Fibroblast of upper back skin (primary cell): ENCODE data around the gene MDP1.

ENCODE experiments used
- DNase-seq: peaks from one replicate; pipeline ENCODE4 v3.0.0-alpha.2; 2013

MDP1 gene

DNA sequence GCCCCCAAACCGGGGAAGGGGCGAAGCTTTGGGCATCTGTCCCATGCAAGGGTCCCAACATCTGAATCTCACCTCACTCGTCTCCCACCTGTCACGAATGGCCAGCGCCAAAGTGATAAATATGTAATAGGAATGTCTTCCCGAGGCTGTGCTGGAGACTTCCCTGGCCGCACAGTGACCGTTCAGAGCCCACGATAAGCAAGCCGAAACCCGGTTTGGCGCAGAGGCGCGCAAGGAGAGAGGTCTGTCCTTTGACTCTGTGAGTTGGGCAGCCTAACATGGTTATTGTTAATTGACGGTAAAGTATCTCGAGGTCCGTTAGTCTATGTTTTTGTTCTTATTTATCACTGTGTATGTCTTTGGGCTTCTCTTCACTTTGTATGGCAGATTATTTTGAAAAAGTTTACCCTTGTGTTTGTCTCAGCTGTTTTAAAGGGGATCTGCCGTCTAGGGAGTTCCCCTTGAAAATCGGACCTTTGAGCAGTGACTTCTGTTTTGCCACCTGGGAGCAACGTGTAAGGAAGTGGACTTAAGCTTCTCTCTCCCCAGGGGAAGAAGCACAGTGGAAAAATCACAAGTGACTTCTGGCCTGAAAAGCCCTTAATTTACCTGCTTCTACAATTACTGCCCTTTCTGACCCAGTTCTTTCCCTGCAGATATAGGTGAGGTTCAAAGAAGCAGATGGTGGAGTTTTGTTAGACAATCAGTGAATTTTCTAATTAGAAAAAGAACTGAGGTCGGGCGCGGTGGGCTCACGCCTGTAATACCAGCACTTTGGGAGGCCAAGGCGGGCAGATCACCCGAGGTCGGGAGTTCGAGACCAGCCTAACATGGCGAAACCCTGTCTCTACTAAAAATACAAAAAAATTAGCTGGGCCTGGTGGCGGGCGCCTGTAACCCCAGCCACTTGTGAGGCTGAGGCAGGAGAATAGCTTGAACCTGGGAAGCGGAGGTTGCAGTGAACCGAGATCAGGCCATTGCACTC is 19.5 kb downstream of the MDP1 start:
- DNase-seq: peak; percentile 13

DNA sequence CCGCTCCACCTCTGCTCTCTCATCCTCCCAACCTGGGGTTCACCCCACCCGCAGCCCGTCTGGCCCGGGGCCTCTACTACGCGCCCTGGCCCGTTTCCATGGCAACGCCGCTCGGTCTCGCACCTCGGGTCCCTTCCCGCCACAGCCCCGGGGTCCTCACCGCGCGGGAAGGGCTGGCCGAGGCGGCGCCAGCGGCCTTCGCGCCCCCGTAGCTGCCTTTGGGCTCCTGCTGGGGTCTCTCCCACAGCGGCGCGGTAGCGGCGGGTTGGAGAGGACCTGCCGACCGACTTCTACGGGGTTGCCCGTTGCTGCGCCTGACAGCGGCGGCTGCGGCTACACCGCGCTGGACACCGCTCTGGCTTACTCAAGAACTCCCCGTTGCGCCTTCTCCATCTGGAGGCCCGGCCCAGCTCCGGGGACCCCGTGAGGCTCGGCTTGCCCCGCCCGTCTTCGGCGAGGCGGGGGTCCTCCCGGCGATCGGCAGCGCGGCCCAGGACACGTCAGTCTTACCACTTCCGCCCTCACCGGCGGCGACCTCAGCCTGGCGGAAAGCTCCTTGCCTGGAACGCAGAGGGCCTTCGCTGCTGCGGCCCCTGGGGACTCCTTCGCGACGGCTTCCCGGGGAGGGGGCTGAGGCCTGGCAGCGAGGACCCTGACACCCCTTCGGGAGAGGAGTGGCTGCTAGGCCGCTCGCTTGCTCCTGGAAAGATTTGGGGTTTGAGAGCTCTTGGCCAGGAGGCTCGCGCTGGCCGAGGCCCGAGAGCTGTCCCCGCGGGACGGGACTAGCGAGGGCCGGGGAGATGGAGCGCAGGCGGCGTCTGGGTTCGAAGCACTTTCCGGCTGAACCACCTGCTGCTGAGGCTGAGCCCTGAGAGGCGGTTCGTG is 20.4 kb downstream of the MDP1 start, which contains the start of gene TM9SF1:
Gene TM9SF1, minus strand, starts transcription at position 256 of the 885 bp plus-strand sequence. CDS start 422 bp downstream, outside the sequence.
- peak; percentile 84 for DNase-seq

DNA sequence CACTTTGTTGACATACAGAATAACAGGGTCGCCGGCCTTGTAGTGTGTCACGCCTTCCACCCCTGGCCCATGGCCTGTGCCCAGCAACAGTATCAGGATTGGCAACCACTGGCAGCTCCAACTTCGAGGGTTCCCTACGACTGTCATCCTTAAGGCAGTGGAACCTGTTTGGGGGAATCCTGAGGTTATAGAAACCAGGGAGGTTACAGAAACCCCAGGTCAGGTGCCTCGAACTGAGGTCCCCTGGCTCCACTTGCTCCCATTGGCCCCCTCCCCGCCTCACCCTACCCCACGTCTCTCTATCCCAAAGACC is 21.0 kb downstream of the MDP1 start:
- no peak for DNase-seq

DNA sequence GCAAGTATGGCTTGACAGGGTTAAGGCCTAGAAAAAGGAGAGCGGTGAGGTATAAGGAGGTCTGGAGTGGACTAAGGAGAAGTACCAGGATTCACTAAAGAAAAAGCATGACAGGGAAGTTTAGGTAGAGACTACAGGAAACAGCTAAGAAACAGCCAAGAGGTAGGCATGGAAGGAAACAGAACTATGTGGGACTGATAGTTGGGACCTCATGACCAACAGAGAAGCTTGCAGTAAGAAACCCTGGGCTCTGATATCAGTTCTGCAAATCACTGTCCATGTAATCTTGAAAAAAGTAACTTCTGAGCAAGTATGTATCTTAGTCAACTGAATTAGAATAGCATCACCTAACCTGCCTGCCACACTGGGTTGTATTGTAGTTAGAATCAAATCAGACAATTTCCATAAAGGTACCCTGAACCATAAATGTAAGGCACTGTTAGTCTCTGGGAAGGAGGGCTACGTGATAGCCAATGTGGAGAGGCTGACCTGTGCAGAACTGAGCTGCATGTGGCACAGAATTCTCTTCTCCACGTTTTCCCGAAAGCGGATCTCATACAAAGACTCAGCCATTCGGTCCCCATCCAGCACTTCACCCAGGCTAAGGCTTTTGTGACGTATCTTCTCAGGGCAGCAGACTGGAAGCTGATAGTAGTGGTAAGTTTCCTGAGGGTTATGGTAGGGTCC is 21.5 kb downstream of the MDP1 start:
- DNase-seq: no peak

DNA sequence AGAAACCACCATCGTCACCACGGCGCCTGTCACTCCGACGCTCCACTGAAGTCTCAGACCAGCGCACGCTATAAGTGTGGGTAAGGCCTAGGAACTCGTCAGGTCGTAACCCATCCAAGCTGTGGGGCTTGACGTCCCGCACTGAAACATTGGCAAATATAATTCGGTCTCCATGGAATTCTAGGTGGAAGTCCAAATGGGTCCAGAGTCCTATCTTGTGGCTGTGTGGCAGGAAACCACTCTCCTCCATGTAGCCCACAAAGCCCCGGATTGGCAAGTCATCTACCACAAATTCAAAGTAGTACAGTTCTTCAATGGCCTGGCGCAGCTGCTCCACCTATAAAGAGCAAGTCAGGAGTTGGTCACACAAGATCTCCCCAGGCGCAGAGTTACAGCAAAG is 22.9 kb downstream of the MDP1 start:
- no peak for DNase-seq

DNA sequence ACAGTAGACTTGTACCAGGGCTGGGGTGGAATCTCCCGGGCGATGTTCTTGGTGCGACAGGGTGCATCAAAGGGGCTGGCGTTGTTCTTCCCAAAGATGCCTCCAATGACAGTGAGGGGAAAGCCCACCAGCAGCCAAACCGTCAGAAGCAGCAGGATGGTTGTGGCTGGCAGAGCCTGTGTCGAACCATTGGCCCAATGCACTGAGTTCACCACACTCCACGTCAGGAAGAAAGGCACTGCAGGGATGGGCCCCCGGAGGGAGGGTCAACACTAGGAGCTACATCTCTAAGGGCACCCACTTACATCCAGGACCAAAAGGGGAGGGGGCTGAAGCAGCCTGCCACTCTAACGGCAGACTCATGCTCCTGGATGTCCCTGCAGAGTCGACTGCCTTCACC is 25.4 kb downstream of the MDP1 start:
- no peak for DNase-seq

DNA sequence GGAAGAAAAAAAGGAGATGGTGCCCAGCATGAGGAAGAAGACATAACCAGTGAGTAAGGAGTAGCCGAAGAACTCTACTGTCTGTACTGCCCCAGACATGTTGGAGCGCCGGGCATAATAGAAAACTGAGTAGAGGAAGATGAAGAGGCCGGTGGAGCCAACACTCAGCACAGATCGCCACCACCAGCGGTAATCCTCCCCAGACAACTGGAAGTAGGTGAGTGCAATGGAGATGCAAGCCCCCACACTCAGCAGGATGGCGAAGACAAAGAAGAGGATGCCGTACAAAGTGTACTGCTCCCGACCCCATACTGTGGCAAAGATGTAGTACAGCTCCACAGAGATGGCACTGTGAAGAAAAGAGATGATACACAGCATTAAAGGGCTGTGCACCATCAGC is 26.4 kb downstream of the MDP1 start:
- no peak for DNase-seq

DNA sequence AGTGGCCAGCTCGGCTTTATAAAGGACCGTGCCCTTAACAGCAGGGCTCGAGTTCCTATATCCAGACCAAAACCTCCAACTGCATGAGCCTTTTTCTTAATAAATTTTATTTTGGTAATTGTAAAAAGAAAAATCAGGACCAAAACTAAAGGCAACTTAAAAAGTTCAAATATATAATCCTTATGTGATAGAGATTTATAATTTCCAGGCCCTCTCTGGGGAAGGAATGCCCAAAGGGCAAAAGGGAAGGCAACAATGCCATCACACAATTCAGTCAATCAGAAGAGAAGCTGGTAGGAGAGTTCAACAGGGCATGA is 26.8 kb downstream of the MDP1 start:
- no peak for DNase-seq

DNA sequence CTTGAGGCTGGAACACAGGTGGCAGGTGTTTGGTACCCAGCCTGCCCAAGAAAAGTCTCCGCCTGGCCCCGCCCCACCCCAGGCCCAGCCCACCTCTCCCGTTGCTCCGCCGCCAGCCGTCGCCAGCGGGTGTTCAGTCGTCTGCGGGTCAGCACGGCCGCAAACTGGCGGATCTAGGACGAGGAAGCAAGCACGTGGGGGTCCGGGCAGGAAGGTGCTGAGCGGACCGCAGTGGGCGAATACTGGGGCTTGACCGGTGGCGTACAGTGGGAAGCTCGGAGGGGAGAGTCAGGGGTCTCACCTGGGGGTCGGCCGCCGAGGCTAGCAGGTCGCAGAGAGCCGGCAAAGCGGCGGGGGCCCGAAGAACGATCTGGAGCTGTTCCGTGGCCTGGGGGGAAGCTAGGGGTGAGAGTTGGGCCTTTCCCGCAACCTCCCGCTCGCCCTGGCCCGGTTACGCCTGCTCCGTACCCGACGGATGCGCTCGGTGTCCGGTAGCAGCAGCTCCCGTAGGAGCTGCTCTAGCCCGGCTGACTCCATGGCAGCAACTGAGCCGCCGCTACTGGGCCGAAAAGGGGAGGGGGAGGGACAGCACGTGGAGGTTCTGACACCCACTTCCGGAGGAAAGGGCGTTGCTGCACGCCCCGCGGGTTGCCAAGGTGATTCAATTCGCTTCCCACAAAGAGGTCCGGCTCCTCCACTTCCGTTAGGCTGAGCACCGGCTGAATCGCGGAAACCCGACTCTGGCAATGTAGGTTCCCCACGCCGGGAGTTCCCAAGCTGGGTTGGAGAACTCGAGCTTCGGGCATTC is 27.4 kb downstream of the MDP1 start, which contains the start of gene IPO4:
Gene IPO4, minus strand, starts transcription at position 566 of the 808 bp plus-strand sequence. Its CDS starts 29 bp downstream, at position 537.
- peak; percentile 97 for DNase-seq

DNA sequence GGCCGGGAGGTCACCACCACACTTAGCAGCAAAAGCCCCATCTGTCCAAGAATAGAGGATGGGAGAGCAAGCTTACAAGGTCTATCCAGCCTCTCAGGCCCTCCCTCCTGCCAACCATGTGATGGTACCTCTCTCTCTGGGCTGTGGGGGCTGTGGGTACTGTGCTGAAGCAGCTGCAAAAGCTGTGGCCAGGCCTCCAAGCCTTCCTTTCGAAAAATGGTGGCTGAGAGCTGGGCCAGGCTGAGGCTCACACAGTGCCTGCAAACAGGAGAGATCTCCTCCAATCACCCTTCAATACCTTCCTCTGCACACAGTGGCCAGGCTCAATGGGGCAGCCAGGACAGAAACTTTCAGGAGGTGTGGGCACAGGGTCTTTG is 28.3 kb downstream of the MDP1 start:
- DNase-seq: no peak

DNA sequence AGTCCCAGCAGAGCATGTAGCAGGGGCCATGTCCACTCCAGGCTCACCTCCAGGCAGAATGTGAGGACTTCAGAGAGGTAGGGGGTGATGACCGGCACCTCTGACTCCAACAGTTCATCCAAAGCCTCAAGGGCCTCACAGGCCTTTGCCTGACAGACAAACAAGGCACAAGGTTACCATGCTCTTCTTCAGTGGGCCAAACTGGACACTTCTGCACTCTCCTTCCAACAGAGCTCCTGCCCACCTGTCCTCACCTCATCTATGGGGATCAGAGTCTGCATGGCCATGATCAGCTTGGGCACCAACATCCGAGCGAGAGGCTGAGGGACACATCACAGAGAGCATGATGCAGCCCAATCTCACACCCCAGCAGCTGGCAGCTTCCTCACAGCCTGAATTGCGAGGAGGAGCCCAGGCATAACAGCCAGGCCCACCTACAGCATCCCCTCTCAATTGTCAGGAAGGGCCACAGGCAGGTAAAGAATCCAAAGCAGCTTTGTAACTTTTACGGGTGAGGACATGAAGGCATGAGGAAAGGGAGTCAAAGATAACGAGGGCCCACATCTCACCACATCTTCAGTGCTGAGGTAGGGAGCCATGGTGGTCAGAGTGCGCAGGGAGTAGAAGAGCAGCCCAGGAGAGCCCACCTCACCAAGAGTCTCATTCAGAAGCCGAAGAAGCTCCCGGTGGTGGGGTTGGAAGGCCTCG is 28.9 kb downstream of the MDP1 start:
- no peak for DNase-seq

DNA sequence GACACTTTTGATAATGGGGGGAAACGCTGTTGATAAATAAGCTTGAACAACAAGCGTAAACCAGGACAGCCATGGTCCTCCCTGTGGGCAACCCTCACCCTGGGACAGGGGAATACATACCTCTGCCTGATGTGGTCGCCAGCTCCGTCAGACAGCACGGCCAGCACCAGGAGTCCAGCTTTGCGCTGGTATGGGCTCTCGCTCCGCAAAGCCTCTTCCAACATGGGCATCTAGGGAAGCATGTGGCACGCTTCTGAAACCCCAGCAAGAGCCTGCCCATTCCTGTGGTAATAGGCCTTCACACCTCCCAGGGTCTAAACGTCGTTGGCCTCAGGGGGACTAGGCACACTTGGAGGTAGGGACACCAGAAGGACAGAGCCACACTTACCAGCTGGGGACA is 30.1 kb downstream of the MDP1 start:
- no peak for DNase-seq

DNA sequence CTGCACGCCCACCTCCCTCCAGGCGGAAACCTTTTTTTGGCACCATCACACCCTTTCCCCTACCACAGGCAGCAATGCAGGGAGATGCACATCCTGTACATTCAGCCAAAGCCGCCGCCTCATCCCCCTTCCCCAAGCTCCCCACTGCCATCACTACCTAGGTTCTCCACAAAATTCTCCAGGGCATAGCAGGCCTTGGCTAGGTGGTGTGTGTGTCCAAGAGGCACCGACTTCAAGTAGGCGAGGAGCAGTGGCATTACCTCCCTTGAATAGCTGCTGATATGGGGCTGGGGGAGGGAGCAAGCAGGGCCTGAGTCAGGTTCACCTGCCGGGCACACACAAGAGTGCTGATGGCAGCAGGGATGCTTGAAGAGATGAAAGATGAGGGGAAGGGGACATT is 30.8 kb downstream of the MDP1 start:
- DNase-seq: no peak

DNA sequence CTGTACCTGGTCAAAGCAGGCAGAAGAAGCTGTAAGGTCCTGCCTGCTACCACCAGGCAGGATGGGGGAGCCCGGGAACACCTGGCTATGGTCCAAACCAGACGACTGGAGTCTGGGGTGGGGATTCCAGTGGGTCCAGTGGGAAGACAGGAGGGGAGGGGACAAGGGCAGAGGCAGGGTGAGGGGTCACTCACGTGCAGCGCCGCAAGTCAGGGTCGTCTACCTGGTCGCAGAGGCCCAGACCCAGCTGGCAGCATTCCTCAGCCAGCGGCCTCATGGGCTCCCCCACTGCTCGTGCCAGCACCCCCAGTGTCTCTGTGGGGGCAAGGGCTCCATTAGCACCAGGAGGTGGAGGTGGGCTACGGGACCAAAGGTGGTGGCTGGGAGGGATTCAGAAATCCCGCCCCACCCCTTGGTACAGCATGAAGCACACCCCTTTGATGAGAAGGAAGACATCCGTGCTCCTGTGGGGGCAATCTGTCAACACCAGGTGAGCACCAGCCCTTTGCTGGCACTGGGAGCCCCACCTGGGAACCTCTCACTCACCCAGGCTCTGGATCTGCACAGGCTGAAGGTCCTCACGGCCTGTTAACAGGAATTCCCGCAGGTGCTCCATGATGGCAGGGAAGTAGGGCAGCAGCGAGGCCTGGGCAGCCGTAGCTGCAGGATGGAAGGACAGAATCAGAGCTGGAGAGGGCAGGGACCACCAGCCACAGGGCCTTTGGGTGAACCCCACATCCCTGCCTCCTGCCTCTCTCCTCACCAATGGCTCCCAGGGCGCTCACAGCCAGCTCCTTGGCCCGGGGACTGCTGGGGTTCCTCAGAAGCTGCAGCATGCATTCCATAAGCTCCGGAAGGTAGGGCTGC is 31.5 kb downstream of the MDP1 start:
- no peak for DNase-seq

DNA sequence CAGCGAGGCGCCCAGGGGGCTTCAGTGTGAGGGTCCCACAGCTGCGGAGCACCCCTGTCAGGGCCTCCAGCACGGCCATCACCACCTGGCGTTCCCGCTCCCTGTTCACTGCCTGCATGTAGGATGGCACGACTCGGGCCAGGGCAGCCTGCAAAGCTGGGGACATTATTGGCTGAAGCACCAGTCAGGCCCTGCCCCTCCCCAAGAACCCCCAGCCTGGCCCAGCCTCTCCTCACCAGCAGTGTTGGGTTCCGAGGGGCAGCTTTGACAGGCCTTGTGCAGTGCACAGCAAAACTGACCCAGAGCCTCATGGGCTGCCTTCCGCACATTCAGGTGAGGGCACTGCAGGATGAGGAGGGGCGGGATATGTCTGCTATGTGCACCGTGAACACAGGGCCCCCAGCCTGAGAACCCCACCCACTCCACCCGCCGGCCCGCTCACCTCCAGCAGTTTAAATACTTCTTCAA is 32.8 kb downstream of the MDP1 start:
- no peak for DNase-seq

DNA sequence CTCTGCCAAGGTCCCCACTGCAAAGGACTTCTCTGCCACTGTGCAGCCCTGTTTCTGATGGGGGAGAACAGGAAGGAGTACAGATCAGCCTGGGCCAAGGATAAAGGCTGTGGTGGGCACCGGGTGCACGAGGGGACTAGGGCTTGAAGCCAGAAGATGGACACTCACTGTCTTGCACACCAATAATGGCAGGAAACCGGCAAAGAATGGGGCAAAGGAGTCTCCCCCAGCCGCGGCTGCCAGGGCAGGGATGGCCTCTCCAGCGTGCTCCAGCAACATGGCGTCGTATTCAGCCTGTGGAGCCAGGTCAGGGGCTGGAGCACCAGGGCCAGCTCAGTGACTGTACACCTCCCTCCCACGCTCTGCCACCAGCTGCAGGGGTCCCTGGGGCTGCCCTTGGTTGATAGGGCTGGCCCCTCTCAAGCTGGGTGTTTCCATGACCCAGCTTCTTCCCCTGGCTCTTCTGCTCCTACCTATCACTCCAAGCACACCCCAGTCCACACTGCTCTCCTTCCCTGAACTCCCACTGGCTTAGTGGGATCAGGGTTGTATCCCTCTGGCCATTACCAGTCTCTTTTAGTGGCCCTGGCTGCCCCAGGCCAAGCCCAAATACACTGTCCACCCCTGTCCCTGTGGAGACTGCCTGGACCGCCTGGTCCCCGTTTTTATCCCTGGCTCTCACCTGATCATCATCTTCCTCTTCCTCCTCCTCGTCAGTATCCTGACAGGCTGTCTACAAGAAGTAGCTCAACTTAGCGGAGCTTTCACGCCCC is 33.6 kb downstream of the MDP1 start:
- DNase-seq: no peak

DNA sequence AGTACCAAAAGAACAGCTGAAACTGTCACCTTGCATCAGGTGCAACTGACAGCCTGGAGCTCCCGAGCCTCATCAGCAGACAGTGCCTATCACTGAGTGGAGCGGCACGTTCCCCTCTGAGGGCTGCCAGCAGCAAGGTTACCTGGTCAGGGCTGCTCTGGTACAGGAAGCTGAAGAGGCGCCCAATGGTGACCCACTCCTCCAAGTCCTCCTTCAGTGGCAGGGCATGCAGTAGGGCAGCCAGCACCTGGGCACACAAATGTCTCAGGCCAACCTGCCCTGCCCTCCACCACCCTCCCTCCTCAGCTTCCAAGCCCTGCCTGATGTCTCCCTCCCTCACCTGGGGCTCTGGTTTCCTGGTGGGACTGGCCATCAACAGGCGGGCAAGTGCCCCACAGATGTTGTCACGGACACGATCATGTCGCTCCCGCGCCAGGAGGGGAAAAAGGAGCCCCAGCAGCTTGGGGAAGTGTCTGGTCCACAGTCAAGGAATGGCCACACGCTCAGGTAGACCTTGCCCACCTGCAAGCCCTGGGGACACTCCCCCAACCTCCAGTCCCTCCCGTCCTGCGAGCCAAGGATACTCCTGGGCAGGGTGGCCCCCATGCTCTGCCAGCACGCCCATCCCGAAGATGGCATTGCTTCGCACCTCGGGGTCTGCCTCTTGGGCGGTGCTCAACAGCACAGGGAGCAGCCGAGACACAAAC is 34.3 kb downstream of the MDP1 start:
- no peak for DNase-seq

DNA sequence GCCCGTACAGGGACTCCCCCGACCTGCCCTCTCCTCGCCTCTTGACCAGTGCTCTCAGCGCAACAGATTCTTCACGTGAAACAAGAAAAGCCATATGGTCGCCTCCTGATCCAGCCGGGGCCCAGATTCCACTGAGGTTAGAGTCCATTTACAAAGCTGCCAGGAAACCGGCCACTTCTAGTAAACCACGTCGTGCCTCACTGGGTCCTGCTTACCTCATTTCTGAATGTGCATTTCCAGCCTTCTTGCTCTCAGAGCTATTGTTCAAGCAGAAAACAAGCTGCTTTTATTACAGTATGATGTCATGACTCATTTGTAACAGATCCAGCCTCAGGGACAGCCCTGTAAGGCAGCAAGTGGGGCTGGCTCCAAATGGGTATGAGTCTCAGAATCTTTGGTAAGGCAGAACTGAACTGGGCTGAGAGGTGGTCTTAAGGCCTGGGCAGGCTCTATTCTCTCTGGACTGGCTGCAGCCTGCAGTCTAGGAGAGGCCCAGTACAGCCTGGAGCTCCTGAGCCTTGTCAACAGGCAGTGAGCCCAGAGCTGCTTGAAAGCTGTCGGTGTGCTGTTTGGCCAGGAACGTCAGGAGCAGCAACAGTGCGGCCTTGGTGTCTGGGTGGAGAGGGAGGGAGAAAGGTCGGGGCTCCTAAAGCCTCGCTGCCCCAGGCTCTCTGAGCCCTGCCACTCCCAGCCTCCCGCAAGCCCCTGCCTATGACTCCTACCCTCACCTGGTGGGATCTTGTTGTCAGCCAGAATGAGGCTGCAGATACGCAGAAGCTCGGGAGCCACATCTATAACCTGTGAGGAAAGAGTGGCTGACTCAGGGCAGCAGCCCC is 35.7 kb downstream of the MDP1 start:
- DNase-seq: peak; percentile 49
